Activated naive CD8-positive, alpha-beta T cell treated with anti-CD3 and anti-CD28 coated beads, Interleukin-2, amount 10 ng/mL, durations not matched to agents 7 days and 5 days (primary cell): ENCODE data around the gene LAMA2. TPM values are rescaled to one million over a fixed set of nuclear protein-coding genes. Genes with fewer than 3 reads are reported as not detected.

Experiments used
- ATAC-seq: fragments of 150-1000 bp; cut with Tn5 transposase; one replicate; pipeline ENCODE4 v1.10.0; 2021; ENCODE audit warnings: low read depth, moderate library complexity
- POLR2A ChIA-PET: fragments of 350-600 bp; sonication (Branson Sonifier 250); formaldehyde crosslinking; loops from one replicate; lab custom pipeline; 2021; ENCODE audit warnings: antibody characterized with exemption; lab: Charles Lee
- DNase-seq: peaks from one replicate; pipeline ENCODE4 v3.0.0; 2021
- H3K27ac Mint-ChIP-seq: one replicate; pipeline ENCODE4 v1.8.0; 2022; ENCODE audit warnings: mild to moderate bottlenecking, mixed read lengths
- H3K27me3 Mint-ChIP-seq: one replicate; pipeline ENCODE4 v1.8.0; 2022; ENCODE audit warnings: mild to moderate bottlenecking, moderate library complexity, mixed read lengths
- H3K36me3 Mint-ChIP-seq: one replicate; pipeline ENCODE4 v1.8.0; 2021; ENCODE audit warnings: mild to moderate bottlenecking, mixed read lengths
- H3K4me1 Mint-ChIP-seq: one replicate; pipeline ENCODE4 v1.8.0; 2021; ENCODE audit warnings: mixed read lengths
- H3K4me3 Mint-ChIP-seq: one replicate; pipeline ENCODE4 v1.8.0; 2022; ENCODE audit warnings: mild to moderate bottlenecking, moderate library complexity, mixed read lengths
- H3K9me3 Mint-ChIP-seq: one replicate; pipeline ENCODE4 v1.8.0; 2021; ENCODE audit warnings: mixed read lengths
- total RNA-seq, 2 experiments: library from RNA; stranded (reverse); gene quantifications; one replicate each; pipeline ENCODE4 v1.2.3, GENCODE V29; 2021

LAMA2 gene
- total RNA-seq, 2 experiments from 2014 or later = not detected

DNA sequence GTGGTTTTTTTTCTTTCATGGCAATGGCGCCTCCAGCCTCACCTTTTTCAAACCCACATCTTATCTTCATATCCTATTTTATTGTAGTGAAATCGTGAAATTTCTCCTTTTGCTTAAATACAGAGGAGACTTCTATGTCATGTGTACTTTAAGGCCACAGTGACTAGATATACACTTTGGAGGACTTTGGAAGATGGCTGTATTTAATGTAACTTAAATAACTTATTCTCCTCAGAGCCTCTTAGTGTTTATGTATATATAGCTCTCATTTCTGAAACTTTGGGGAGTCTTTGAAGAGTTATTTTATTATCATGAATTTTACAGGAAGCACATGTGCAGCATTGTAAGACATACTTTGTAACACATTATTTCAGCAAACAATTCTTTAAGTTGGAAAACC is 968 bp downstream of the LAMA2 start:
- Mint-ChIP-seq H3K4me1 (no peaks in the 10 kb centered on the region), H3K36me3 (no peaks in the 10 kb centered on the region), H3K27me3 (peaks cover 34% of the 10 kb centered on the region)

DNA sequence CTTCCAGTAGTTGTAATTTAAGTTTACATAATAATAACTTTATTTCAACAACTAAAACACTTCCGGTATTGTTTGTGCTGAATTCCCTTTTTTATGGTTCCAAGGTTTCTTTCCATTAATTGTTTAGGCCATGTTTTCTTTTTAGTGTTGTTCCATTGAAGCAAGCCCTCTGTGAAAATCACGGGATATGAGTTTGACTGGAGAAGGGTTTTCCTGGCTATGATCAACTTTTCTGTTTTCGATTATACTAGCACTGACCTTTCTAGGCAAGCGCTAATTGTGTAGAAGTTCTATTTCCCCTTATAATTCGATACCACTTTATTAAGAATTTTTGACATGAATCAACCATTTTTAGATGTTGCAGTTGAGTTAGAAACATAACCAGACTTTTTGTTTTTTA is 2.4 kb downstream of the LAMA2 start:
- H3K4me3 Mint-ChIP-seq = no peak overlapping the region
- no peaks in the 10 kb centered on the region for H3K4me1 Mint-ChIP-seq
- no peak for ATAC-seq
- no peak overlapping the region for H3K27ac Mint-ChIP-seq
- no peak for DNase-seq
- H3K27me3 Mint-ChIP-seq = peaks cover 37% of the 10 kb centered on the region
- POLR2A ChIA-PET = no interaction called here
- H3K36me3 Mint-ChIP-seq = no peaks in the 10 kb centered on the region
- H3K9me3 Mint-ChIP-seq = no peaks in the 10 kb centered on the region

More for the DNA sequence above, 968 bp downstream of the LAMA2 start:
- POLR2A ChIA-PET = no interaction called here
- ATAC-seq (no peak), DNase-seq (no peak)
- no peaks in the 10 kb centered on the region for H3K9me3 Mint-ChIP-seq
- H3K4me3 Mint-ChIP-seq = no peak overlapping the region
- no peak overlapping the region for H3K27ac Mint-ChIP-seq

- Mint-ChIP-seq H3K27ac (no peak overlapping the region), H3K9me3 (no peaks in the 10 kb centered on the region), H3K36me3 (no peaks in the 10 kb centered on the region), H3K27me3 (peaks cover 34% of the 10 kb centered on the region), H3K4me3 (no peak overlapping the region), H3K4me1 (no peaks in the 10 kb centered on the region)
- DNase-seq = no peak
- POLR2A ChIA-PET = no interaction called here
- no peak for ATAC-seq
These were observed 3.8 kb downstream of the LAMA2 start for GRCh38 chr6:128886706-128887105.

DNA sequence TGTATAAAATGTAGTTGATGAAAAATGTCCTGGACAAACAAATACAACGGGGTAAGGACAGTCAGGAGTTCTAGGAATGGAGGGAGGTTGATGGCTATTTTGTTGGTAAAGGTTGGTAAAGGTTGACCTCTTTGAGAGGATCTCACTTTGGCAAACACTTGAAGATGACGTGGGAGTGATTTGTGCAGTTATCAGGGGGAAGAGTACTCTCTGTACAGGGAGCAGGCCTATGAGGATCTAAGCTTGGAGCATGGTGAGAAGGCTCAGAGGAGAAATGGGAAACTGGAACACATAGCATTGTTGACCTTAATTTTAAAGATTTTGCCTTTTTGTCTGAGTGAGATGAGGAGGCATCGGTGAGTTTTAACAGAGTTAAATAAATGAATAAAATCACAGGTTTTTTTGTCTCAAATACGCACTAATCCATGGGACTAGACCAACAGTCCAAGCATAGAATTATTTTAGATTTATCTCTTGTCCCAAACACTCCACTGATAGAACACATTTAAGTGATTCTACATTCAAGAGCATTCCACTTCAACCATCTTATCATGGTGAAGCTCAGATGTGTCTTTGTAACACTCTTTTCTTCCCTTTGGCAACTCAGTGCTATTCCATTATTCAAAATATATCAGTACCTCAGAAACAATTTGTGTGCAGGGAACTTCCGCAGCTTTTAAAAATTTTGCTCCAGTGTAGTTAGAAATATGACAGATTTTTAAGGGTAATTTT is 5.7 kb downstream of the LAMA2 start:
- no peak for DNase-seq
- no peak for ATAC-seq
- POLR2A ChIA-PET = no interaction called here
- H3K27me3 Mint-ChIP-seq = peaks cover 19% of the 10 kb centered on the region
- H3K27ac Mint-ChIP-seq = no peak overlapping the region
- H3K4me3 Mint-ChIP-seq = no peak overlapping the region
- H3K4me1 Mint-ChIP-seq = no peaks in the 10 kb centered on the region
- no peaks in the 10 kb centered on the region for H3K9me3 Mint-ChIP-seq
- H3K36me3 Mint-ChIP-seq = no peaks in the 10 kb centered on the region

DNA sequence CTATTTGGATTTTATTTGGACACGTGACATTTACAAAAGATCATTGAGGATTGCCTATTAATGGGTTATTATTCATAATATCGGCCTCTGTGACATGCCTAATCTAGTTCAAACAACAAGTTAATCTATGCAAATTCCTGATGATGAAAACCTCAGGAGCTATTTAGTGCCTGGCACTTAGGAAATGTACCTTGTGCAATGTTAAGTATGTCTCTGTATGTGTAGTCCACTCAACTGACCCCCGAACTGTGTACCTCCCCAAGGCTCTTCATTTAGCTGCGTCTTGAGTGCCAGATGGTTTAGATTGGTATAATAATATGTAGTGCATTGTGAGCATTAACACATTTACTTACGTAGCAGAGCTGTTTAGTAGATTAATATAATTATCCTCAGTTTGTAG is 6.9 kb downstream of the LAMA2 start:
- no peak overlapping the region for H3K27ac Mint-ChIP-seq
- H3K4me3 Mint-ChIP-seq = no peak overlapping the region
- POLR2A ChIA-PET = no interaction called here
- H3K36me3 Mint-ChIP-seq = no peaks in the 10 kb centered on the region
- DNase-seq (no peak), ATAC-seq (no peak)
- H3K4me1 Mint-ChIP-seq = no peaks in the 10 kb centered on the region
- no peaks in the 10 kb centered on the region for H3K9me3 Mint-ChIP-seq
- H3K27me3 Mint-ChIP-seq = peaks cover 10% of the 10 kb centered on the region

DNA sequence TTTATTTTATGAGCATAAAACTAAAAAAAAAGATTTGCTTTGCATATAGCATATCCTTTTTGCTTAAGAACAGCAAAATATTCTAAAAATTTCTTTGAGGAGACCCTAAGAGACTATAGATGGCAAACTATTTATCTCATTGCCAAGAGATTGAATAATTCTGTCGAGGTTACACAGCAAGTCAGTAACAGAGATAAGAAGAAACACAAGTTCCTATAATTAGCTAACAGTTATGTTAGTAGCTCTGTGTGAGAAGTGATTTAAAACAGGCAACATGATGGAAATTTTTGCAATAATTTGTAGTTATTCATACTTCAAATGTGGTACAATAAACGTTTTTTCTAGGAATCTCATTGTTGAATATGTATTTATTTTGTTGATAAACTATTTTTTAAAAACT is 9.1 kb downstream of the LAMA2 start:
- Mint-ChIP-seq H3K4me1 (no peaks in the 10 kb centered on the region), H3K4me3 (no peak overlapping the region), H3K27ac (no peak overlapping the region), H3K27me3 (peaks cover 3% of the 10 kb centered on the region), H3K9me3 (no peaks in the 10 kb centered on the region), H3K36me3 (no peaks in the 10 kb centered on the region)
- POLR2A ChIA-PET = no interaction called here
- ATAC-seq = no peak
- no peak for DNase-seq

DNA sequence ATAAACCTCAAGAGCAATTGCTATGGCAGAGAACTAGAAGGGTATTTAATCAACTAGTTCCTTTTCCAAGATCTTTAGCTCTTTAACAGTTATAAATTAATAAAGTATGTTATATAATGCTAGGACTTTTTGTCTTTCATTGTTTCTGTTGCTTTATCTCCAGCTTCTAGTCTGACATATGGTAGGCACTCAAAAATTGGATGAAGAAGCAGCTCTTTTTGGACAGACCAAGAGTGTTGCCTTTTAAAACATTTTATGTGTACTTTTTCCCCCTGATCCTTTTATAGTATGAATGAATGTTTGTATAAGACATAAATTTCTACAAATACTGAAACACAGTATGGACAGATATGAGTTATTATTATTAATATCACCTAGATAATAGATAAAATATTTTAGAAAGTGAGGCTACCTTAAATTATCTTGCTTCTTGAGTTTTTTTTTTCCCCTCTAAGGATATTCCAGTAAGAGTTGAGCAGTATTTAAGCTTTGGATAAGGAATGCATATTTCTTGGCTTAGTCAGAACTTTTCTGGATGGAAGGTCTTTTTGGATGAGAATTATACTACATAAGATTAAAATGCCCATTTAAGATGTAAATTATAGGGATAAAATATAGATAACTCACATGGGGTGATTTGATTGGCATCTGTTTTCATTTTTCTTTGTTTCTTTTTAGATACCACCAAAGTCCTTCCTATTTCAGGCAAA is 16.6 kb downstream of the LAMA2 start:
- POLR2A ChIA-PET = no interaction called here
- no peaks in the 10 kb centered on the region for H3K4me1 Mint-ChIP-seq
- ATAC-seq (no peak), DNase-seq (no peak)
- no peaks in the 10 kb centered on the region for H3K9me3 Mint-ChIP-seq
- H3K27ac Mint-ChIP-seq = no peak overlapping the region
- H3K4me3 Mint-ChIP-seq = no peak overlapping the region
- no peaks in the 10 kb centered on the region for H3K36me3 Mint-ChIP-seq
- peaks cover 3% of the 10 kb centered on the region for H3K27me3 Mint-ChIP-seq

GRCh38 chr6:128903715-128904114 is 20.8 kb downstream of the LAMA2 start:
- POLR2A ChIA-PET = no interaction called here
- Mint-ChIP-seq H3K9me3 (no peaks in the 10 kb centered on the region), H3K27ac (no peak overlapping the region), H3K36me3 (no peaks in the 10 kb centered on the region), H3K4me3 (no peak overlapping the region), H3K4me1 (no peaks in the 10 kb centered on the region), H3K27me3 (peaks cover 3% of the 10 kb centered on the region)
- DNase-seq (no peak), ATAC-seq (no peak)

DNA sequence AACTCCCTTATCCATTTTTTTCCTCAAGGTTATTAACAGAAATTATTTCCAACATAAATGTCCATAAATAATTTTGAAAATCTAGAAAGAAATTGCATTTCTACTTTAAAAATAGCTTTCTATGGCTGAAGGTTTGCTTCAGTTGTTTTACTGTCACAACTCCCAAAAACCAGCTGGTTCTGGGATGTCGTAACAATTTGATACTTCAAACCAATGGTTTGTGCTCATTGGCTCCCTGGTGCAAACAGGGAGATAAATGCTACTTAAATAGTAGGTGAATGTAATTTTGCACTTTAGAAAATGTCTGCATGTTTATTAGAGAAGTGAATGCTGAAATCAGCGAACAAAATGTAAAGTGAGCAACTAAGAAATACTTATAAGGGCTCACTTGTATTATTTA is 31.1 kb downstream of the LAMA2 start:
- ATAC-seq (no peak), DNase-seq (no peak)
- POLR2A ChIA-PET = no interaction called here
- Mint-ChIP-seq H3K4me3 (no peak overlapping the region), H3K27me3 (peaks cover 2% of the 10 kb centered on the region), H3K27ac (no peak overlapping the region), H3K36me3 (no peaks in the 10 kb centered on the region), H3K4me1 (no peaks in the 10 kb centered on the region), H3K9me3 (no peaks in the 10 kb centered on the region)

GRCh38 chr6:128918886-128919285 is 35.9 kb downstream of the LAMA2 start:
- no peaks in the 10 kb centered on the region for H3K36me3 Mint-ChIP-seq
- POLR2A ChIA-PET = no interaction called here
- H3K4me3 Mint-ChIP-seq = no peak overlapping the region
- no peak overlapping the region for H3K27ac Mint-ChIP-seq
- peaks cover 2% of the 10 kb centered on the region for H3K27me3 Mint-ChIP-seq
- DNase-seq = no peak
- no peaks in the 10 kb centered on the region for H3K4me1 Mint-ChIP-seq
- ATAC-seq = no peak
- H3K9me3 Mint-ChIP-seq = peaks cover 1% of the 10 kb centered on the region

GRCh38 chr6:128919412-128920180 is 36.7 kb downstream of the LAMA2 start:
- no peaks in the 10 kb centered on the region for H3K36me3 Mint-ChIP-seq
- no peak overlapping the region for H3K27ac Mint-ChIP-seq
- POLR2A ChIA-PET = no interaction called here
- H3K9me3 Mint-ChIP-seq = peaks cover 1% of the 10 kb centered on the region
- ATAC-seq (no peak), DNase-seq (no peak)
- H3K4me1 Mint-ChIP-seq = no peaks in the 10 kb centered on the region
- H3K4me3 Mint-ChIP-seq = no peak overlapping the region
- peaks cover 2% of the 10 kb centered on the region for H3K27me3 Mint-ChIP-seq

DNA sequence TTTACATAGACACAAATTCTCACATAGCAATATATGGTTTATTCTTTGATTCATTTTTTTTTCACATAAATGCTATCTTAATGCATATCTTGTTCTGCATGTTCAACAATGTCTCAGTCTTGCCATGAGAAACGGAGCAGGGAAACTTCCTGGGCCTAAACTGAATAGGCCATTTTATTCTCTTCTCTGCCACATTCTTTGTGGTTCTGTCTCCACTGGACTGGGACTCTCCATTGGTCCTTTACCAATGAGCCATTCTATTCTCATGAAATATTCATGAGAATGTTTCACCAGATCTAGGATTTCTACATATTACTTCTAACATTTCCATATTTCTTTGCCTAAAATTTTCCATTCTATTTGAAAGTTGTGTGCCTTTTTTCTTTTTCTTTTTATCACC is 42.8 kb downstream of the LAMA2 start:
- Mint-ChIP-seq H3K4me3 (no peak overlapping the region), H3K9me3 (peaks cover 1% of the 10 kb centered on the region), H3K4me1 (no peaks in the 10 kb centered on the region), H3K27me3 (peaks cover 4% of the 10 kb centered on the region), H3K36me3 (no peaks in the 10 kb centered on the region), H3K27ac (no peak overlapping the region)
- ATAC-seq = no peak
- POLR2A ChIA-PET = no interaction called here
- no peak for DNase-seq

- POLR2A ChIA-PET = no interaction called here
- no peak for DNase-seq
- H3K27me3 Mint-ChIP-seq = peaks cover 4% of the 10 kb centered on the region
These were observed 46.9 kb downstream of the LAMA2 start for GRCh38 chr6:128929869-128930268.

DNA sequence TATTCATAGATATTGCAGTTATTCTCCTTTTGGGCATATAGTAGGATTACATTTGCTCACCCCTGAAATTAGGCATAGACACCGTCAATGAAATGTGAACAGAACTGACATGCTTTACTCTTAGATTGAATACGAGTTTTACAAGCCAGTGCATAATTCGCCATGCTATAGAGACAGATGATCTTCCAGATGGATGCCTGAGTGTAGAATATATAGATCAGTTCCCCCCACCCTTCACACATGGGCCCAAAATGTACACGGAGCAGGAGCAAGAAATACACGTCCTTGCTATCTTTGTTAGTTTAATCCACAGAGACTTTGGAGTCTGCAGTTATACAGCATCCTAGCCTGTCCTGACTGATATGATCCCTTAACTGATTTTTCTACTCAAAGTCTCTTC is 47.4 kb downstream of the LAMA2 start:
- no peaks in the 10 kb centered on the region for H3K9me3 Mint-ChIP-seq
- H3K4me3 Mint-ChIP-seq = no peak overlapping the region
- peaks cover 4% of the 10 kb centered on the region for H3K27me3 Mint-ChIP-seq
- no peaks in the 10 kb centered on the region for H3K36me3 Mint-ChIP-seq
- no peak overlapping the region for H3K27ac Mint-ChIP-seq
- ATAC-seq (no peak), DNase-seq (no peak)
- H3K4me1 Mint-ChIP-seq = no peaks in the 10 kb centered on the region
- POLR2A ChIA-PET = no interaction called here

More at GRCh38 chr6:128929869-128930268, 46.9 kb downstream of the LAMA2 start:
- H3K36me3 Mint-ChIP-seq = no peaks in the 10 kb centered on the region
- no peaks in the 10 kb centered on the region for H3K4me1 Mint-ChIP-seq
- no peak overlapping the region for H3K4me3 Mint-ChIP-seq
- no peaks in the 10 kb centered on the region for H3K9me3 Mint-ChIP-seq
- ATAC-seq = no peak
- H3K27ac Mint-ChIP-seq = no peak overlapping the region
